Subcutaneous adipose tissue (tissue), 4 donors: ENCODE measurements around the gene NDUFAF5. TPM values are rescaled to one million over a fixed set of nuclear protein-coding genes. Genes with fewer than 3 reads are reported as not detected.

Source experiments
- CTCF ChIP-seq: fragments of 450-650 bp; IDR thresholded peaks from one replicate; pipeline ENCODE4 v1.5.1; 2016; ENCODE audit warnings: low read depth, mild to moderate bottlenecking, control low read depth, antibody characterized with exemption, moderate library complexity
- total RNA-seq, 4 donors: library from RNA; depleted of rRNA; stranded (reverse); fragments of >200 nt; gene quantifications; one replicate each; pipeline ENCODE4 v1.1.0, GENCODE V29; 2016

Gene NDUFAF5
- total RNA-seq: 10 to 100 TPM; 12.3 to 42.4 (median 26.9) TPM

GRCh38 chr20:13784893-13785715 lies at the start of gene NDUFAF5, which contains the start of gene ESF1:
Gene NDUFAF5, plus strand, starts transcription at chr20:13785028. Its CDS starts 41 bp downstream, at chr20:13785069.
Gene ESF1, minus strand, starts transcription at chr20:13784919. Its CDS starts 1,779 bp downstream, at chr20:13783140.
- TF ChIP-seq CTCF: no peak

- no peak for TF ChIP-seq CTCF
Measured at GRCh38 chr20:13735826-13736225, 49.0 kb upstream of the NDUFAF5 start.

GRCh38 chr20:13736436-13737191 lies 48.2 kb upstream of the NDUFAF5 start:
- TF ChIP-seq CTCF: no peak

GRCh38 chr20:13739731-13740649 lies 44.8 kb upstream of the NDUFAF5 start:
- TF ChIP-seq CTCF: no peak

GRCh38 chr20:13741879-13742278 lies 42.9 kb upstream of the NDUFAF5 start:
- no peak for TF ChIP-seq CTCF

GRCh38 chr20:13744352-13744751 lies 40.5 kb upstream of the NDUFAF5 start:
- no peak for TF ChIP-seq CTCF
